ENCODE measurements around the gene CCRL2.

- peak; percentile 36 to 70 (median 44) for TF ChIP-seq CTCF (IDR thresholded peaks at IDR 0.05)
- no peak for TF ChIP-seq POLR2A (IDR thresholded peaks at IDR 0.05)
Observed at GRCh38 chr3:46449755-46450552, 42.9 kb downstream of the CCRL2 start.

Data from thyroid gland (tissue), 4 donors.